Activated CD8-positive, alpha-beta memory T cell treated with anti-CD3 and anti-CD28 coated beads, Interleukin-2, amount 50 U/mL, for 24 hours (primary cell): ENCODE measurements around the gene ZKSCAN4.

ENCODE experiments used
- DNase-seq: peaks from one replicate; pipeline ENCODE4 v3.0.0-alpha.2; 2020; ENCODE audit errors: extremely low read depth

The ZKSCAN4 gene

DNA sequence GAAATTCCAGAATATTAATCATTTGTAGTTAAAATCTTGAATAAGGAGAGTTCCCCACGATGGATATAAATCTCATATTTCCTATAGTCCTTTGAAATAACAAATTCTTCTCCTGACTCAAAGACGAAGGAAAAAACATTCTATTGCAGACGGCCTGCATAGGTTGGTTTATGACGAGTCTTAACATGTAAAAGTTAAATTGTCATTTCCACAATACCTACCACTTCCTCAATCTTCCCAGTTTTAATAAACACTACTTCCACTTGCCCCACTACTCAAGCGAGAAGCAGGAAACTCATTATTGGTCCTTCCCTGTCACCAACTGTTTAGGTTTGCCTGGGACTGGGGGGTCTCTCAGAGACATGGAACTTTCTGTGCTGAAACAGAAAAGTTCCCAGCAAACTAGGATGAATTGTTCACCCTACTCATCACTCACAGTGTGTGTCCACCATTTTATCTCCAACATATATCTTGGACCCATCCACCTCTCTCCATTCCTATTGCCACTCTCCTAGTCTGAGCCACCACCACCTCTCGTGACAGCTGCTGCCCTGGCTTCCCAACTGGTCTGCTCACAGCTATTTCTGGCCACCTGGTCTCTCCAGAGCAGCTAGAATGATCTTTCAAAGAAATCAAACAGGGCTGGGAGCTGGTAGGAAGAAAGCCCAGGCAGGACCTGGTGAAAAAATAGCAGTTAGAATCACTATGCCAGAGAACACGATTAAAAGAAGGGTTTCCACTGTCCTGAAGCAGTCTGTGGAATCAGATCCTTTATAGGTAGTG, 42.1 kb downstream of the ZKSCAN4 start:
- DNase-seq, result no peak

DNA sequence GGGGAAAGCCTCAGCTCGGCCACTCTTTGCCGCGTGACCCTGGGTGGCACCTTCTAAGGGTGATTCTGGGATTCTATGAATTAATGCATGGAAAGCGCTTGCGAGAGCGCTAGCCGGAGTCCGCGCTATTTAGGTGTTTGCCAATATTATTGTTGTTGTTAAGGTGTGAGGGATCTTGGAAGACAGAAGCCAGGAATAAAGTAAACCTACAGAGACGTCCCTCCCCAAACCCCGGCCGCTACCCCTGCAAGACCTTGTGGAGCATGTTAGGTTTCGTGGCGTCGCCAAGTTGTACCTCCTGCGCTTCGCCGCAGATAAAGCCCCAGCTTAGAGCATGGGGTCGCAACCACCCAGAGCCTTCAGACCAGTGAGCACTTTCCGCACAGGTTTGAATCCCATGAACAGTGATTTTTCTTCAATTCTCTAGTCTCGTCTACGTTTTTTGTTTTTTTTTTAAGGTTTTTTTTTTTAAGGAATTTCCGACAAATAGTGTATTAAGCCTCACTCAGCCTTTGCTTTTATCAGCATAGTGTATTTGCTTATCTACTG, 43.9 kb downstream of the ZKSCAN4 start:
- no peak for DNase-seq

DNA sequence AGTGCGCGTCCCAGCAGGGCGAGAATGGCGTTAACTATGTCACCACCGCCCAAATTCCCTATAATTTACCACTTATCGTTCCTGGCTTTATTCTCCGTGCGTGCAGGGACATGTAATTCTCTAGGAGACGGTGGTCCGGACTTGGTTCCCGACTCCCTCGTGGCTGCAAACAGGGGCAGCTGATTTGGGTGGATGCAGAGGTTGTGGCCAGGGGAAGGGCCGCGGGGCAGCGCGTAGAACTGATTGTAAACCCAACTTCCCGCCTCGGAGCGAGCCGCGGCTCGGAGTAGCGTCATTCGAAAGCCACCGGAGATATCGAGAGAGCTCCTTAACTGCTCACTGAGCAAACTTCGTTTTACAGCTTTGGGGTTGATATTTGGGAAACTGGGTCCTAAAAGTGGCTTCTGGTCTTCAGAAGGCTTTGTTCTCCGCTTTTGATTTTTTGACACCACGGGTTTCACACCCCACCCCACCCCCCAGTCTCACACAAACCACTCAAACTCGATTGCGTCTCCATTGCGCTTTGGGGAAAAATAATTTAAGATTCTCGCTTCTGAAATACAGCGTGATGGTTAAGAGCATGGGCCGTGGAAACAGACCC, 44.5 kb downstream of the ZKSCAN4 start:
- no peak for DNase-seq

DNA sequence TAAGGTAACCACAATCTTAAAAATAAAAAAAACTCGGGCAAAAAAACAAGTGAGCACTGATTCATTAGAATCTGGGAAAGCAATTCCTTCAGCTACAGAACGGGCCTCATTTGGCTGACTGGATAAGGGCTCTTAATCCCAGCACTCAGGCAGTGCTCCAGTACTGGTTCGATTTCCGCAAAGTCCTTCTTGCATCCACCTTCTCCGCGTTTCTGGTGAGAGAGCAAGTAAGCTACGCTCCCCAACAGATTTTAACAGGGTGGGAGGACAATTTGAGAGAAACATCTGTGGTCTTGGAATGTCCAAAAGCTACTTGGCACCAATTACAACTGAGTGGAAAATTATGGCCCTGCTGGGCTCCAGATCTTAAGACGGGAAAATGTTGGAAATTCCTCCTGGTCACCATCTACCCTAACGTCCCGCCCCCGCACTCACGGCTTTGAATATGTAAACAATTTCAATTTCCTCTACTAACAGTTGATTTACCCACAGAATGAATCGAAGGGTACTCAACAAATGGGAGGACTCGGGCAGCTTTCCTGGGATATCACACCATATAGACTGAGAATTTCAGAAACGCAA, 45.0 kb downstream of the ZKSCAN4 start:
- DNase-seq, result no peak

DNA sequence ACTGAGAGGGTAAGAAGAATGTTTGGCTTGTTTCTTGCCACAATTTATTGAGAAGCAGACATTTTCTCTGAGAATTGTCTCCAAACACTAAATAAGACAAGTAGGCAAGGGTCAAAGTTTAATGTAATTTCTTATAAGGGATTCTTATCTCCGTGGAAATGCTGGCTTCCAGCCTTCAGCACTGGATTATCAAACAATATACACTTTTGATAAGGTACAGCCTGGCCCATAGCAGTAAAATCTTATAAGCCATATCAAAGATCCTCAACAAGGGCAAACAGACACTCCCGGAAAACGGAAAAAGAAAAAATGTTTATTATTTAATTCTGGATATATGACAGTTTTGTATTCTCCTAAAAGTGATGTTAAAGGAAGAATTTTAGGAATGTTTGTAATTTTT, 45.5 kb downstream of the ZKSCAN4 start:
- no peak for DNase-seq

DNA sequence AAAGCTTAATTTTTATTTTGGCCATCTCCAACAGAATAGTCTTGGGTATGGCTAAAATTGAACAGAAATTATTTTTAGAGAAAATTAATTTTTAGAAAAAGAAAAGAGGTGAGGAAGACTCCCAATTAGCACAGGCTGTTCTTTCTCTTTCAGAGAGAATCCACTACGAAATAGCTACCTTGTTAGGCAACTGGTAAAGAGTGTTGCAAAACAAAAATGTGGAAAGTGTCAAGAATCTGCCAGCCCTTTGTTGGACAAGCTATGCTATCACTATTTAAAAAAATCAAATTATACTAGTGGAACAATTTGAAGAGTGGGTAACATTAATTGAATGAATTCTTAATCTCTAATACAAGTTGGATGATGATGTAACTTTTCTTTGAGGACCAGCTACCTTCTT, 46.2 kb downstream of the ZKSCAN4 start:
- DNase-seq, result no peak

DNA sequence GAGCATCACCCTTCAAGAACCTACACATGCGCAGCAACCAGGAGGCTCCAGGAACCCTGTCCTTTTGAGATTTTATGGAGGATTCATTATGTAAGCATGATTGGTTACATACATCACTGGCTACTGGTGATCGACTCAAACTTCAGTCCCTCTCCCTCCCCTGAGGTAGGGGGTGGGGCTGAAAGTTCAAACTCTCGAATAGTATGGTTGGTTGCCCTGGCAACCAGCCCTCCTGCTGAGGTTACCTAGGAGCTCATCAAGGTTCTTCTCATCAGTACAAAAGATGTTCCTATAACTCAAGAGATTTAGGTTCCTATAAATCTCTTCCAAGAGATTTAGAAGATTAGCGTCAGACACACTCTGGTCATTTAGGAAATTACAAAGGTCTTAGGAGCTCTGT, 48.9 kb downstream of the ZKSCAN4 start:
- DNase-seq, result no peak

DNA sequence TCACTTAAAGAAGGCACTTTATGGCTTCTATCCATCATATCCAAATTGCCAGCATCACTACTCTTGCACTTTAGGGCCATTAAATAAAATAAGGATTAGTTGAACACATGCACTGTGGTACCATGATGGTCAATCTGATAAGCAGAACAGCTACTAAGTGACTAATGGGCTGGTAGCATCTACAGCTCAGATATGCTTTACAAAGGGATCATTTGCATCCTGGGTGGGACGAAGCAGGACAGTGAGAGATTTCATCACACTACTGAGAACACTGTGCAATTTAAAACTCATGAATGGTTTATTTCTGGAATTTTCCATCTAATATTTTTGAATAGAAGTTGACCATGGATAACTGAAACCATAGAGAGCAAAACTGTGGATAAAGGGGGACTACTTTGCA, 52.0 kb downstream of the ZKSCAN4 start:
- DNase-seq, result no peak
